ENCODE results near the gene LARP1. TPM values are rescaled to one million over a fixed set of nuclear protein-coding genes. Genes with fewer than 3 reads are reported as not detected.

LARP1 gene
- total and polyA plus RNA-seq, 9 of the 15 experiments (the other 6 are each of a cell fraction or from before 2014, with no cell fraction given): 22.6 to 300 (median 92.0) TPM

DNA sequence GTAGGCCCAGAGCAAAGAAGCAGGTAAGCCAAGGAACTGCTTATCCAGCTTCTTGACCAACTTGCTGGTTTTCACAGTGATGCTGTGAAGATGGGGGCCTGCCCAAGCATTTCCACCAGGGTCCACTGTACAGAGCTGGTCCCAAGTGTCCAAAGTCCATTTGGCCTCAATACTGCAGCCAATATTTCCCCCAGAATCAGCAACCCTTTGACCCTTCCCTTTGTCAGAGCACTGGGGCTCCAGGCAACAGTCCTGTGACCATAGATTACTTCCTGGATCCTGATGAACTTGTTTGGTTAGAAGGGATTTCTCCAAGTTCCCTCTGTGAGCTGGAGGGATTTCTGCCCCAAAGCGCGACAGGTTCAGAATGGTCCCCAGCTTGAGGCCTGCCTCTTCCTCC, 68.9 kb downstream of the LARP1 start:
- H3K79me2 ChIP-seq (ENCODE audit: control insufficient read depth, insufficient read depth, low read length): peaks cover 2% of the 10 kb centered on the region; the same call in 1 of the 3 replicates
- no peaks in the 10 kb centered on the region for H3K27me3 ChIP-seq (ENCODE audit: control insufficient read depth in 2 of 2, insufficient read depth in 2 of 2, low read length in 2 of 2)
- H4K20me1 ChIP-seq (replicated peaks; ENCODE audit: control insufficient read depth, insufficient read depth, low read length): no peaks in the 10 kb centered on the region
- no peak overlapping the region for H3K27ac ChIP-seq (ENCODE audit: extremely low read depth, low read depth, low read length)
- no peak overlapping the region for H3K4me3 ChIP-seq
- no TSS peak for BruUV-seq (replicated peaks)
- no peak overlapping the region for H2AFZ ChIP-seq (ENCODE audit: low read depth, low read length)
- DNase-seq (ENCODE audit: extremely low read depth in 1 of 4, low spot score in 3 of 4): no peak
- H3K9me1 ChIP-seq (ENCODE audit: control insufficient read depth, insufficient read depth, low read length): peaks cover 3% of the 10 kb centered on the region
- H3K9ac ChIP-seq (ENCODE audit: insufficient read depth in 1 of 2, low read depth in 2 of 2, low read length in 2 of 2): no peak overlapping the region
- POLR2A ChIA-PET: interaction anchor here (0.6 kb wide), 1 partner anchor 33 kb away, joined by 5 read pairs; no protein-coding TSS in a partner anchor
- CTCF ChIA-PET (ENCODE audit: low intra/inter-chr PET ratio): no interaction called here
- intact Hi-C loops (cut with micrococcal nuclease): no loop called here
- H3K4me1 ChIP-seq (replicated peaks in 1 of 2; ENCODE audit: control insufficient read depth in 2 of 2, insufficient read depth in 2 of 2, low read length in 2 of 2): peaks cover 3% of the 10 kb centered on the region in 2 experiments; a peak in 3 of 5 replicates
- no peak for FAIRE-seq
- in situ Hi-C loops (cut with MboI): no loop called here
- ATAC-seq: no peak
- no peaks in the 10 kb centered on the region for H3K9me3 ChIP-seq (replicated peaks; ENCODE audit: control insufficient read depth, insufficient read depth, low read depth, low read length)
- peaks cover 72% of the 10 kb centered on the region for H3K36me3 ChIP-seq (ENCODE audit: control insufficient read depth, insufficient read depth, low read length)
- 96% methylated on average over 2 of the region's 2 CpGs for WGBS (ENCODE audit: insufficient coverage, low coverage, missing lambda C conversion rate)
- TF ChIP-seq TCF7 (IDR thresholded peaks at IDR 0.05; ENCODE audit: borderline replicate concordance): no peak
- no peak for TF ChIP-seq ERF (CRISPR knock-in tag; IDR thresholded peaks at IDR 0.05)
- TF ChIP-seq NCOA1 (IDR thresholded peaks at IDR 0.05; ENCODE audit: low read depth): no peak
- no peak for TF ChIP-seq SMAD3 (CRISPR knock-in tag; conservative IDR thresholded peaks at IDR 0.05)
- TF ChIP-seq ZNF77 (CRISPR knock-in tag; IDR thresholded peaks at IDR 0.05): no peak
- TF ChIP-seq CBX1 (IDR thresholded peaks at IDR 0.05; ENCODE audit: low read depth): no peak
- TF ChIP-seq, protein P1, sequence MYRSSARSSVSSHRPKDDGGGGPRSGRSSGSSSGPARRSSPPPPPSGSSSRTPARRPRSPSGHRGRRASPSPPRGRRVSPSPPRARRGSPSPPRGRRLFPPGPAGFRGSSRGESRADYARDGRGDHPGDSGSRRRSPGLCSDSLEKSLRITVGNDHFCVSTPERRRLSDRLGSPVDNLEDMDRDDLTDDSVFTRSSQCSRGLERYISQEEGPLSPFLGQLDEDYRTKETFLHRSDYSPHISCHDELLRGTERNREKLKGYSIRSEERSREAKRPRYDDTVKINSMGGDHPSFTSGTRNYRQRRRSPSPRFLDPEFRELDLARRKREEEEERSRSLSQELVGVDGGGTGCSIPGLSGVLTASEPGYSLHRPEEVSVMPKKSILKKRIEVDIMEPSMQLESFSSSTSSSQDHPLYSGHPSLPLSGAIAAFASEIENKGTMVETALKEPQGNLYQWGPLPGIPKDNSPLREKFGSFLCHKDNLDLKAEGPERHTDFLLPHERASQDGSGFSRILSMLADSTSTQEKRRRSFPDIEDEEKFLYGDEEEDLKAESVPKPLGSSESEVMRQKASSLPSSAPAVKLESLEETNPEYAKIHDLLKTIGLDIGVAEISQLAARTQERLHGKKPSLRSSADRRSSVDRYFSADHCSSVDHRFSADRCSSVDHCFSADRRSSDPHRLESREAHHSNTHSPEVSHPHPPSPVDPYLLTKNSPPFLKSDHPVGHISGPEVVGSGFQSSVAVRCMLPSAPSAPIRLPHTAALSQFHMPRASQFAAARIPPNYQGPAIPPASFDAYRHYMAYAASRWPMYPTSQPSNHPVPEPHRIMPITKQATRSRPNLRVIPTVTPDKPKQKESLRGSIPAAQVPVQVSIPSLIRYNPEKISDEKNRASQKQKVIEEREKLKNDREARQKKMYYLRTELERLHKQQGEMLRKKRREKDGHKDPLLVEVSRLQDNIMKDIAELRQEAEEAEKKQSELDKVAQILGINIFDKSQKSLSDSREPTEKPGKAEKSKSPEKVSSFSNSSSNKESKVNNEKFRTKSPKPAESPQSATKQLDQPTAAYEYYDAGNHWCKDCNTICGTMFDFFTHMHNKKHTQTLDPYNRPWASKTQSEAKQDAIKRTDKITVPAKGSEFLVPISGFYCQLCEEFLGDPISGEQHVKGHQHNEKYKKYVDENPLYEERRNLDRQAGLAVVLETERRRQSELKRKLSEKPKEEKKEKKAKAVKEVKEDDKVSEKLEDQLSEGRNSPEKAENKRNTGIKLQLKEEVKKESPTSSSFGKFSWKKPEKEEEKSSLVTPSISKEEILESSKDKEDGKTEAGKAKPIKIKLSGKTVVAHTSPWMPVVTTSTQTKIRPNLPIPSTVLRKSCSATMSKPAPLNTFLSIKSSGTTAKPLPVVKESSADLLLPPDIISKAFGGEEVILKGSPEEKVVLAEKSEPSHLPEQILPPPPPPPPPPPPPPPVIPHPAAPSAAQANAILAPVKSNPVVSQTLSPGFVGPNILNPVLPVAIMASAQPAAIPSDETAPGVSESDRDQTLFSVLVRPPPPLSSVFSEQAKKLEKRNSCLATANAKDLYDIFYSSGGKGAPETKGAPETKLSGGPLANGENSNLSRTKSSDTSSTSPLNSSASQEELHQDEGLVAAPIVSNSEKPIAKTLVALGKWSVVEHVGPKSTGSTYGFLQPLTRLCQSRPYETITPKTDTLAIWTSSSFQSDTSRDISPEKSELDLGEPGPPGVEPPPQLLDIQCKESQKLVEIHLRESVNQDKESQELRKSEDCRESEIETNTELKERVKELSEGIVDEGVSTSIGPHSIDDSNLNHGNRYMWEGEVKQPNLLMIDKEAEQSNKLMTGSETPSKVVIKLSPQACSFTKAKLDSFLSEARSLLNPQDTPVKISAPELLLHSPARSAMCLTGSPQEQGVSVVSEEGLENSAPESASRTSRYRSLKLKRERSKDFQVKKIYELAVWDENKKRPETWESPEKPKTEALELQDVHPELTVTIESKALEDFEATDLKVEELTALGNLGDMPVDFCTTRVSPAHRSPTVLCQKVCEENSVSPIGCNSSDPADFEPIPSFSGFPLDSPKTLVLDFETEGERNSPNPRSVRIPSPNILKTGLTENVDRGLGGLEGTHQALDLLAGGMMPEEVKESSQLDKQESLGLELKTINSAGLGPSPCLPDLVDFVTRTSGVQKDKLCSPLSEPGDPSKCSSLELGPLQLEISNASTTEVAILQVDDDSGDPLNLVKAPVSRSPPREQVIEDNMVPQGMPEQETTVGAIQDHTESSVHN (IDR thresholded peaks at IDR 0.05; ENCODE audit: borderline replicate concordance in 1 of 2, low read depth in 1 of 2): no peak
- TF ChIP-seq ZSCAN29 (IDR thresholded peaks at IDR 0.05): no peak
- TF ChIP-seq, protein P2, sequence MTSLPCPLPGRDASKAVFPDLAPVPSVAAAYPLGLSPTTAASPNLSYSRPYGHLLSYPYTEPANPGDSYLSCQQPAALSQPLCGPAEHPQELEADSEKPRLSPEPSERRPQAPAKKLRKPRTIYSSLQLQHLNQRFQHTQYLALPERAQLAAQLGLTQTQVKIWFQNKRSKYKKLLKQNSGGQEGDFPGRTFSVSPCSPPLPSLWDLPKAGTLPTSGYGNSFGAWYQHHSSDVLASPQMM (CRISPR knock-in tag; IDR thresholded peaks at IDR 0.05): no peak
- TF ChIP-seq ZNF23 (CRISPR knock-in tag; IDR thresholded peaks at IDR 0.05): no peak
- no peak for TF ChIP-seq BCL6 (CRISPR knock-in tag; IDR thresholded peaks at IDR 0.05)
- TF ChIP-seq BRD9 (IDR thresholded peaks at IDR 0.05; ENCODE audit: low read depth, partially characterized antibody): no peak
- no peak for TF ChIP-seq CBFB (CRISPR knock-in tag; IDR thresholded peaks at IDR 0.05)
- TF ChIP-seq MAZ (CRISPR knock-in tag; conservative IDR thresholded peaks at IDR 0.05 in 1 of 2, IDR thresholded peaks at IDR 0.05 in 1 of 2): no peak
- TF ChIP-seq OTX1 (CRISPR knock-in tag; IDR thresholded peaks at IDR 0.05): no peak
- H3K4me2 ChIP-seq (ENCODE audit: insufficient read depth, low read length): no peak overlapping the region
